ENCODE measurements around the gene ABCC2. TPM values are rescaled to one million over a fixed set of nuclear protein-coding genes. Genes with fewer than 3 reads are reported as not detected.

The ABCC2 gene
- total and polyA plus RNA-seq, 2 of the 4 experiments (the other 2 are of a cell fraction), result 0.21 to 0.36 TPM

DNA sequence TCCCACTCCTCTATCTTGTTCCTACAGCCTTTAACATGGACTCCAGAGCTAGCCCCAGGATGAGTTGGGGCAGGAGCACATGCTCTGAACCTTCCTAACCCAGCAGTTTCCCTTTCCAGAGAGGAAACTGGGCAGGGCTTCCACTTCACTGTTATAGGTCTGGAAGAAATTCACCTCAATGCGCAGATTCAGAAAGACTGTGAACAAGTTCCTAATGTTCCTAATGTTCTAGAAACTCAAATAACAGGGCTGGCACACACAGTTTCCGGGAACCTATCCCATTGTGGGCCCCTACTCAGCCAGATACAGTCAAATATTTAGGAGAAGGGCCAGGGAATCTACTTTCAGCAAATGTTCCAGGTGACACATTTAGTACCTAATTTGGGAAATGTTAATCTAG is 29.7 kb downstream of the ABCC2 start:
- no peak overlapping the region for H3K27ac ChIP-seq (ENCODE audit: insufficient read depth, low read length)
- TF ChIP-seq ELK1 (IDR thresholded peaks at IDR 0.05; ENCODE audit: borderline replicate concordance, low read depth, low read length) (no peak), FOS (IDR thresholded peaks at IDR 0.05; ENCODE audit: low read depth, low read length) (no peak), MXI1 (IDR thresholded peaks at IDR 0.05; ENCODE audit: borderline replicate concordance, low read depth, low read length) (no peak), RCOR1 (IDR thresholded peaks at IDR 0.05; ENCODE audit: insufficient replicate concordance, low read length) (no peak), POLR2A (IDR thresholded peaks at IDR 0.05; ENCODE audit: low read depth, low read length) (no peak), SMC3 (IDR thresholded peaks at IDR 0.05; ENCODE audit: low read depth, low read length) (no peak), MAFK (IDR thresholded peaks at IDR 0.05; ENCODE audit: low read depth, low read length) (no peak), NFE2L2 (IDR thresholded peaks at IDR 0.05; ENCODE audit: low read depth, low read length) (no peak), BHLHE40 (IDR thresholded peaks at IDR 0.05; ENCODE audit: low read depth, low read length) (no peak), MAZ (IDR thresholded peaks at IDR 0.05; ENCODE audit: borderline replicate concordance, low read depth, low read length) (no peak), RFX5 (IDR thresholded peaks at IDR 0.05; ENCODE audit: low read depth, low read length) (no peak), CEBPB (IDR thresholded peaks at IDR 0.05; ENCODE audit: low read depth, low read length) (no peak), RAD21 (IDR thresholded peaks at IDR 0.05; ENCODE audit: low read length) (no peak)
- TF ChIP-seq, protein P1, sequence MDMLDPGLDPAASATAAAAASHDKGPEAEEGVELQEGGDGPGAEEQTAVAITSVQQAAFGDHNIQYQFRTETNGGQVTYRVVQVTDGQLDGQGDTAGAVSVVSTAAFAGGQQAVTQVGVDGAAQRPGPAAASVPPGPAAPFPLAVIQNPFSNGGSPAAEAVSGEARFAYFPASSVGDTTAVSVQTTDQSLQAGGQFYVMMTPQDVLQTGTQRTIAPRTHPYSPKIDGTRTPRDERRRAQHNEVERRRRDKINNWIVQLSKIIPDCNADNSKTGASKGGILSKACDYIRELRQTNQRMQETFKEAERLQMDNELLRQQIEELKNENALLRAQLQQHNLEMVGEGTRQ (IDR thresholded peaks at IDR 0.05; ENCODE audit: low read depth, low read length), result no peak
- no peak overlapping the region for H3K18ac ChIP-seq (ENCODE audit: low read depth, low read length)
- no peak overlapping the region for H3K9ac ChIP-seq (ENCODE audit: low read depth, low read length)
- H3K4me3 ChIP-seq (ENCODE audit: insufficient read depth, low read depth, low read length), result no peak overlapping the region
- no peaks in the 10 kb centered on the region for H3K9me1 ChIP-seq (ENCODE audit: insufficient read depth, low read length)
- no peak overlapping the region for H3K4ac ChIP-seq (ENCODE audit: low read depth, low read length)
- no peak overlapping the region for H2AK5ac ChIP-seq (ENCODE audit: low read depth, low read length)
- H3K14ac ChIP-seq (replicated peaks; ENCODE audit: low read depth, low read length), result no peak overlapping the region
- no peak overlapping the region for H3K23ac ChIP-seq (ENCODE audit: low read depth, low read length)
- no peaks in the 10 kb centered on the region for H4K20me1 ChIP-seq (ENCODE audit: insufficient read depth, low read length)
- no peak overlapping the region for H4K8ac ChIP-seq (ENCODE audit: low read depth in 2 of 2, low read length in 2 of 2)
- H2BK15ac ChIP-seq (ENCODE audit: low read depth, low read length), result no peak overlapping the region
- in situ Hi-C loops (cut with MboI; ENCODE audit: low sequenced_read_pairs) (no loop called here), intact Hi-C loops (cut with micrococcal nuclease) (no loop called here), dilution Hi-C loops (cut with HindIII; ENCODE audit: low sequenced_read_pairs, unreplicated experiment) (no loop called here)
- ChIA-PET CTCF (no interaction called here), POLR2A (ENCODE audit: unreplicated experiment) (no interaction called here)
- H3K36me3 ChIP-seq (ENCODE audit: control insufficient read depth, insufficient read depth, low read length), result no peaks in the 10 kb centered on the region
- no TSS peak for BruUV-seq (replicated peaks)
- H3K4me2 ChIP-seq (ENCODE audit: low read depth, low read length), result no peak overlapping the region
- H3K27me3 ChIP-seq (ENCODE audit: control insufficient read depth, insufficient read depth, low read length), result no peaks in the 10 kb centered on the region
- H2BK20ac ChIP-seq (ENCODE audit: low read depth, low read length), result no peak overlapping the region
- ATAC-seq (ENCODE audit: low read depth), result no peak
- no CpG with 5 or more reads among the region's 2 CpGs for WGBS, 2 experiments (ENCODE audit: extremely low coverage in 2 of 2, insufficient read length in 1 of 2)
- no peak overlapping the region for H4K5ac ChIP-seq (ENCODE audit: low read depth, low read length)
- H3K56ac ChIP-seq (ENCODE audit: extremely low read depth, insufficient read depth, low read length), result no peak overlapping the region
- no peaks in the 10 kb centered on the region for H3K79me1 ChIP-seq (ENCODE audit: low read depth in 1 of 2, low read length in 2 of 2)
- H3K9me3 ChIP-seq (ENCODE audit: control insufficient read depth, insufficient read depth, low read length), result no peaks in the 10 kb centered on the region
- H2BK120ac ChIP-seq (ENCODE audit: low read depth, low read length), result no peak overlapping the region
- DNase-seq, result no peak
- H2AK9ac ChIP-seq (replicated peaks; ENCODE audit: low read depth, low read length, poor library complexity), result no peak overlapping the region
- H2AFZ ChIP-seq (replicated peaks; ENCODE audit: low read length, poor library complexity), result no peak overlapping the region
- H3K4me1 ChIP-seq (ENCODE audit: control insufficient read depth, insufficient read depth, low read length), result peaks cover 5% of the 10 kb centered on the region; the same call in 1 of the 2 replicates
- H2BK5ac ChIP-seq (ENCODE audit: low read depth, low read length, poor library complexity, severe bottlenecking), result no peak overlapping the region
- H4K91ac ChIP-seq (ENCODE audit: insufficient read depth, low read depth, low read length), result no peak overlapping the region

All from IMR-90 (cell line).